BLaER1 (cell line): ENCODE results near the gene UBE4B.

Experiments
- H3K27ac ChIP-seq: shearing (Covaris generic); formaldehyde crosslinking; 2 replicates; pipeline ENCODE4 v1.8.1; 2022
- H3K27me3 ChIP-seq: shearing (Covaris generic); formaldehyde crosslinking; 2 replicates; pipeline ENCODE4 v1.8.1; 2022
- H3K36me3 ChIP-seq: shearing (Covaris generic); formaldehyde crosslinking; 2 replicates; pipeline ENCODE4 v1.8.1; 2022
- H3K4me1 ChIP-seq: shearing (Covaris generic); formaldehyde crosslinking; 2 replicates; pipeline ENCODE4 v1.8.1; 2022
- H3K4me2 ChIP-seq: shearing (Covaris generic); formaldehyde crosslinking; 2 replicates; pipeline ENCODE4 v1.8.1; 2022
- H3K4me3 ChIP-seq: shearing (Covaris generic); formaldehyde crosslinking; 2 replicates; pipeline ENCODE4 v1.8.1; 2022
- H3K9ac ChIP-seq: shearing (Covaris generic); formaldehyde crosslinking; 2 replicates; pipeline ENCODE4 v1.8.1; 2022
- H3K9me3 ChIP-seq: shearing (Covaris generic); formaldehyde crosslinking; 2 replicates; pipeline ENCODE4 v1.8.1; 2022
- H4K20me1 ChIP-seq: shearing (Covaris generic); formaldehyde crosslinking; 2 replicates; pipeline ENCODE4 v1.8.1; 2022
- Cebpa-rat ChIP-seq: shearing (Covaris generic); IDR thresholded peaks from 2 replicates; pipeline ENCODE4 v1.8.1; 2022

The UBE4B gene

GRCh38 chr1:10181154-10181553 is 148.4 kb downstream of the UBE4B start:
- Histone ChIP-seq H3K9me3 (no peaks in the 10 kb centered on the region), H3K4me2 (no peak overlapping the region), H3K4me1 (no peaks in the 10 kb centered on the region), H3K9ac (no peak overlapping the region), H4K20me1 (no peaks in the 10 kb centered on the region), H3K27me3 (no peaks in the 10 kb centered on the region), H3K36me3 (peaks cover 28% of the 10 kb centered on the region), H3K4me3 (no peak overlapping the region), H3K27ac (no peak overlapping the region)
- no peak for TF ChIP-seq Cebpa-rat

GRCh38 chr1:10185759-10186158 is 153.0 kb downstream of the UBE4B start:
- H3K9ac ChIP-seq, result no peak overlapping the region
- H3K27ac ChIP-seq, result no peak overlapping the region
- H3K9me3 ChIP-seq, result peaks cover 6% of the 10 kb centered on the region; the same call in 1 of the 2 replicates
- no peak overlapping the region for H3K4me2 ChIP-seq
- no peaks in the 10 kb centered on the region for H3K27me3 ChIP-seq
- H3K4me3 ChIP-seq, result no peak overlapping the region
- peaks cover 11% of the 10 kb centered on the region for H3K4me1 ChIP-seq
- no peak for TF ChIP-seq Cebpa-rat
- no peaks in the 10 kb centered on the region for H4K20me1 ChIP-seq
- H3K36me3 ChIP-seq, result peaks cover 6% of the 10 kb centered on the region; the same call in 1 of the 2 replicates

DNA sequence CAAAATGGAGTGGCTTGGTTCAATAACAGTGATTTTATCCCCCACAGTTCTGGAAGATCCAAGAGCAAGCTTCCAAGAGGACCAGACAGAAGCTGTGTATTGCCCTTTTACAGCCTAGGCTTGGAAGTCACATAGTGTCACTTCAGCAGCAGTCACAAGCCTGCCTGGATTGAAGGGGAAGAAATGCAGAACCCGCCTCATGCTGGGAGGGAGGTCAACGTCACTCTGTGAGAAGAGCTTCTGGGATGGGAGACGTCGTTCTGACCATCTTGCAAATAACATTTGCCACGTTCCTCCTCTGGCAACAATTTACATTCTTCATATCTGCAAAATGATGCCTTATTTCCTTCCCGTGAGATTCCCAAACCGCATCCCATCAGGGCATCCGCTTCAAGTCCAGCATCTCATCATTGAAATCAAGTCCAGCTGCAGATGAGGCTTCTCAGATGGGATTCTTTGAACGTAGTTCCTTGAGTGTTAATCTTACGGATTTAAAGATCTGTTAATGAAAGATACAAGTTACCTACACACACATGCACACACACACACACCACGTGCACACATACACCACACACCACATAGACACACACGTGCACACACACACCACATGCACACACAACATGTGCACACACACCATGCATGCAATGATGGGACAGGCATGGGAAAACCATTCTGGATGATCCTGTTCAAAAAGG is 153.7 kb downstream of the UBE4B start:
- Histone ChIP-seq H3K9me3 (peaks cover 6% of the 10 kb centered on the region; the same call in 1 of the 2 replicates), H3K4me3 (no peak overlapping the region), H3K36me3 (0 out of 2 replicates have a peak, but pooled peaks cover 1% of the 10 kb centered on the region), H3K27ac (no peak overlapping the region), H3K27me3 (no peaks in the 10 kb centered on the region), H3K4me1 (peaks cover 11% of the 10 kb centered on the region), H3K4me2 (no peak overlapping the region), H3K9ac (no peak overlapping the region), H4K20me1 (no peaks in the 10 kb centered on the region)
- no peak for TF ChIP-seq Cebpa-rat

GRCh38 chr1:10187026-10187334 is 154.2 kb downstream of the UBE4B start:
- H3K9ac ChIP-seq, result no peak overlapping the region
- H3K9me3 ChIP-seq, result peaks cover 6% of the 10 kb centered on the region; the same call in 1 of the 2 replicates
- no peak overlapping the region for H3K4me2 ChIP-seq
- no peaks in the 10 kb centered on the region for H4K20me1 ChIP-seq
- H3K4me3 ChIP-seq, result no peak overlapping the region
- no peaks in the 10 kb centered on the region for H3K27me3 ChIP-seq
- TF ChIP-seq Cebpa-rat, result no peak
- H3K36me3 ChIP-seq, result no peaks in the 10 kb centered on the region
- H3K4me1 ChIP-seq, result peaks cover 11% of the 10 kb centered on the region
- H3K27ac ChIP-seq, result no peak overlapping the region

DNA sequence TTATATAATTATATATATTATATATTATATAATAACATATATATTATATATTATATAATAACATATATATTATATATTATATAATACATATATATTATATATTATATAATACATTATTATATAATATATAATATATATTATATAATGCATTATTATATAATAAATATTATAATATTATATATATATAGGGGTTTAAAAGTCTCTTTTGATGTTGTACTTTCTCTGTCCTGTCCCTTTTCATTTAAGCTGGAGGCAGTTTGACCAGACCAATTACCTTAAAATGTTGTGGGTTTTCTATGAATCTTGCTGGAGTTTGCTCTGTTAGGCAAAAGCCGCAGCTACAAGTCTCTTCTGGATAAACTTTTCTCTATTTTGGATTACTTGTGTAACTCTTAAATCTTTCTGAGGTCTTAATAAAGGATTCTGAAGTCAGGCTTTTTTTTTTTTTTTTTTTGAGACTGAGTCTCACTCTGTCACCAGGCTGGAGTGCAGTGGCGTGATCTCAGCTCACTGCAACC is 155.4 kb downstream of the UBE4B start:
- H3K27me3 ChIP-seq, result no peaks in the 10 kb centered on the region
- H3K27ac ChIP-seq, result no peak overlapping the region
- H3K4me2 ChIP-seq, result no peak overlapping the region
- no peak overlapping the region for H3K9ac ChIP-seq
- TF ChIP-seq Cebpa-rat, result no peak
- H4K20me1 ChIP-seq, result no peaks in the 10 kb centered on the region
- H3K4me1 ChIP-seq, result peaks cover 11% of the 10 kb centered on the region
- peaks cover 6% of the 10 kb centered on the region; the same call in 1 of the 2 replicates for H3K9me3 ChIP-seq
- no peak overlapping the region for H3K4me3 ChIP-seq
- H3K36me3 ChIP-seq, result no peaks in the 10 kb centered on the region

GRCh38 chr1:10189659-10190058 is 156.9 kb downstream of the UBE4B start:
- Histone ChIP-seq H3K9ac (no peak overlapping the region), H3K4me2 (peak overlapping the region; percentile 49), H3K36me3 (no peaks in the 10 kb centered on the region), H3K9me3 (peaks cover 6% of the 10 kb centered on the region; the same call in 1 of the 2 replicates), H3K4me3 (no peak overlapping the region), H3K27ac (no peak overlapping the region), H3K27me3 (no peaks in the 10 kb centered on the region), H4K20me1 (no peaks in the 10 kb centered on the region), H3K4me1 (peaks cover 11% of the 10 kb centered on the region)
- no peak for TF ChIP-seq Cebpa-rat

GRCh38 chr1:10192263-10192662 is 159.5 kb downstream of the UBE4B start:
- Histone ChIP-seq H3K4me2 (no peak overlapping the region), H4K20me1 (no peaks in the 10 kb centered on the region), H3K4me3 (no peak overlapping the region), H3K27ac (no peak overlapping the region), H3K9ac (no peak overlapping the region), H3K27me3 (no peaks in the 10 kb centered on the region), H3K36me3 (no peaks in the 10 kb centered on the region), H3K4me1 (peaks cover 11% of the 10 kb centered on the region), H3K9me3 (peaks cover 6% of the 10 kb centered on the region; the same call in 1 of the 2 replicates)
- no peak for TF ChIP-seq Cebpa-rat

DNA sequence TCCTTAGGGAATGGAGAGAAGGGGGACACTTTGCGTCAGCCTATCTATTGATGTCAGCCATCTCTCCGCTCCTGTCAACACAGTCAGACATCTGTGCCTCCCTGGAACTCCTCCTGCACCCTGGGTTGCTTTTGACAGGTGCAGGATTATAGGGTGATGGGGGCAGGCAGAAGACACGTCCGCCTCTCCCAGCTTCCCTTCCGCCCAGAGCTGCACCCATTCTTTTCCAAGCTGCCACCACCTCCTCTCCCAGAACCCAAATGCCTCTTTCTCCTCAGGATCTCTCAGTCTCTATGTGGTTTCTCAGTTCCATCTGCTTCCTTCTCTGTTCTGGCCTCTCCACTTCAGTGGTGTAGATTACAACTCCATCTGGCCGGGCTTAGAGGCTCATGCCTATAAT is 160.5 kb downstream of the UBE4B start:
- no peak overlapping the region for H3K4me2 ChIP-seq
- H3K27me3 ChIP-seq, result no peaks in the 10 kb centered on the region
- no peak overlapping the region for H3K9ac ChIP-seq
- H3K36me3 ChIP-seq, result no peaks in the 10 kb centered on the region
- H3K4me3 ChIP-seq, result no peak overlapping the region
- H3K9me3 ChIP-seq, result peaks cover 5% of the 10 kb centered on the region; the same call in 1 of the 2 replicates
- no peak overlapping the region for H3K27ac ChIP-seq
- TF ChIP-seq Cebpa-rat, result no peak
- H4K20me1 ChIP-seq, result no peaks in the 10 kb centered on the region
- peaks cover 11% of the 10 kb centered on the region for H3K4me1 ChIP-seq

DNA sequence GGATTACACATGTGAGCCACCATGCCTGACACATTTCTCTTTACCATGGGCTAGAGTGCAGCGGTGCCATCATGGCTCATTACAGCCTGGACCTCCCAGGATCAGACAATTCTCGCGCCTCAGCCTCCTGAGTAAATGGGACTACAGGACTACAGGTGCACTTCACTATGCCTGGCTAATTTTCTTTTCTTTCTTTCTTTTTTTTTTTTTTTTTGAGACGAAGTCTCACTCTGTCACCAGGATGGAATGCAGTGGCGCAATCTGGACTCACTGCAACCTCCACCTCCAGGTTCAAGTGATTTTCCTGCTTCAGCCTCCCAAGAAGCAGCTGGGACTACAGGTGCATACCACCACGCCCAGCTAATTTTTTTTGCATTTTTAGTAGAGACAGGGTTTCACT is 162.8 kb downstream of the UBE4B start:
- no peak for TF ChIP-seq Cebpa-rat
- H4K20me1 ChIP-seq, result no peaks in the 10 kb centered on the region
- H3K27me3 ChIP-seq, result no peaks in the 10 kb centered on the region
- H3K9me3 ChIP-seq, result no peaks in the 10 kb centered on the region
- no peak overlapping the region for H3K9ac ChIP-seq
- H3K4me2 ChIP-seq, result no peak overlapping the region
- H3K4me1 ChIP-seq, result no peaks in the 10 kb centered on the region
- no peak overlapping the region for H3K4me3 ChIP-seq
- no peaks in the 10 kb centered on the region for H3K36me3 ChIP-seq
- no peak overlapping the region for H3K27ac ChIP-seq

DNA sequence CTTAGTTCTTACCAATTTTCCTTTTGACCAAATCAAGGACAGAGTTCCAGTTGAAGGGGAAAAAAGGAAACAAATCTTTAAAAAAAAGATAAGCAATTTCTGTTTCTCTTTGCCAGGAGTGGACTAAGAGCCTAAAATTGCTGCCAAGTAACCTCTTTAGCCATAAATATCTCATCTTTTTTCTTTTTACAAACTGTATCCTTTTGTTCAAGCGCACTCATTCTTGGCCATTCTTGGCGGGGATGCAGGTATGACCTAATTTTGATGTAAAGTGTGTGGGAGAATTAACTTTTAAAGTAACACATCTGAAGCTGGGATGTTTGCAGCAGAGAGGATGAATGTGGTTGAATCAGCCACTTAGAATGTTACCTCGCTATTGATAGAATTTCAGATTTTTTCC is 164.2 kb downstream of the UBE4B start:
- no peak overlapping the region for H3K9ac ChIP-seq
- no peak overlapping the region for H3K27ac ChIP-seq
- H3K4me1 ChIP-seq, result no peaks in the 10 kb centered on the region
- H4K20me1 ChIP-seq, result no peaks in the 10 kb centered on the region
- H3K4me2 ChIP-seq, result no peak overlapping the region
- H3K4me3 ChIP-seq, result no peak overlapping the region
- H3K36me3 ChIP-seq, result no peaks in the 10 kb centered on the region
- no peaks in the 10 kb centered on the region for H3K9me3 ChIP-seq
- H3K27me3 ChIP-seq, result no peaks in the 10 kb centered on the region
- TF ChIP-seq Cebpa-rat, result no peak
